Body of pancreas (tissue), 4 donors: ENCODE data around the gene SEMA6A.

Source experiments
- CTCF ChIP-seq, 7 experiments: fragments of 450-650 bp in 4 of 7; fragments of 200-600 bp in 3 of 7; sonication (generic) in 3 of 7; IDR thresholded peaks; one replicate each; pipeline ENCODE4 v1.5.1; 2016 to 2019; ENCODE audit warnings: antibody characterized with exemption in 7 of 7
- POLR2A ChIP-seq, 3 donors: fragments of 450-650 bp; IDR thresholded peaks; one replicate each; pipeline ENCODE4 v1.6.1; 2016; ENCODE audit warnings: antibody characterized with exemption in 3 of 3, mild to moderate bottlenecking in 2 of 3

- TF ChIP-seq CTCF (IDR thresholded peaks at IDR 0.05), result no peak
- no peak for TF ChIP-seq POLR2A (IDR thresholded peaks at IDR 0.05)
Measured at GRCh38 chr5:116616876-116617275, 42.3 kb upstream of the SEMA6A start.
